Measurements from ENCODE around the gene TBC1D24.

- TF ChIP-seq, protein P1, sequence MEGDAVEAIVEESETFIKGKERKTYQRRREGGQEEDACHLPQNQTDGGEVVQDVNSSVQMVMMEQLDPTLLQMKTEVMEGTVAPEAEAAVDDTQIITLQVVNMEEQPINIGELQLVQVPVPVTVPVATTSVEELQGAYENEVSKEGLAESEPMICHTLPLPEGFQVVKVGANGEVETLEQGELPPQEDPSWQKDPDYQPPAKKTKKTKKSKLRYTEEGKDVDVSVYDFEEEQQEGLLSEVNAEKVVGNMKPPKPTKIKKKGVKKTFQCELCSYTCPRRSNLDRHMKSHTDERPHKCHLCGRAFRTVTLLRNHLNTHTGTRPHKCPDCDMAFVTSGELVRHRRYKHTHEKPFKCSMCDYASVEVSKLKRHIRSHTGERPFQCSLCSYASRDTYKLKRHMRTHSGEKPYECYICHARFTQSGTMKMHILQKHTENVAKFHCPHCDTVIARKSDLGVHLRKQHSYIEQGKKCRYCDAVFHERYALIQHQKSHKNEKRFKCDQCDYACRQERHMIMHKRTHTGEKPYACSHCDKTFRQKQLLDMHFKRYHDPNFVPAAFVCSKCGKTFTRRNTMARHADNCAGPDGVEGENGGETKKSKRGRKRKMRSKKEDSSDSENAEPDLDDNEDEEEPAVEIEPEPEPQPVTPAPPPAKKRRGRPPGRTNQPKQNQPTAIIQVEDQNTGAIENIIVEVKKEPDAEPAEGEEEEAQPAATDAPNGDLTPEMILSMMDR (IDR thresholded peaks at IDR 0.05): peak; percentile 58
- no peak for TF ChIP-seq ZFX (IDR thresholded peaks at IDR 0.05; ENCODE audit: borderline replicate concordance)
Measured at GRCh38 chr16:2465653-2466415, 9.1 kb upstream of the TBC1D24 start.

Measured in 22Rv1 (cell line).